ENCODE data around the gene F10.

DNA sequence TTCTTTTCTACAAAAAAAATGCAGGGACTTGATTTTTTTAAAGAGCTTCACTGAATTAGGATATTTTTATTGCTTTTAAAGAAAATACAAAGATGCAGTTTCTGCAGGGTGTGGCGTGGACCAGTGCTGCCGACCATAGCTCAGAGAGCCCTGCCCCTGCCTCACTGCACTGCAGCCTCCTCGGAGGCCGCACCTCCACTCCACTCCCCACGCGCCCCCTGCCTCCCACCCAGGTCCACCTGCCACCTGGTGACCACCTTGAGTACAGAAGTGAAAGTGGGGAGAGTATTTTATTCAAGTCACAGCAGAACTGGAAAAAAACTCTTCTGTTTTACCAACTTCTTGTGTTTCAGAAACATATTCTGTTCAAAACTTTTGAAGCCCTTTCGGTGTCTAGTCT lies 24.9 kb upstream of the F10 start:
- TF ChIP-seq, protein P1, sequence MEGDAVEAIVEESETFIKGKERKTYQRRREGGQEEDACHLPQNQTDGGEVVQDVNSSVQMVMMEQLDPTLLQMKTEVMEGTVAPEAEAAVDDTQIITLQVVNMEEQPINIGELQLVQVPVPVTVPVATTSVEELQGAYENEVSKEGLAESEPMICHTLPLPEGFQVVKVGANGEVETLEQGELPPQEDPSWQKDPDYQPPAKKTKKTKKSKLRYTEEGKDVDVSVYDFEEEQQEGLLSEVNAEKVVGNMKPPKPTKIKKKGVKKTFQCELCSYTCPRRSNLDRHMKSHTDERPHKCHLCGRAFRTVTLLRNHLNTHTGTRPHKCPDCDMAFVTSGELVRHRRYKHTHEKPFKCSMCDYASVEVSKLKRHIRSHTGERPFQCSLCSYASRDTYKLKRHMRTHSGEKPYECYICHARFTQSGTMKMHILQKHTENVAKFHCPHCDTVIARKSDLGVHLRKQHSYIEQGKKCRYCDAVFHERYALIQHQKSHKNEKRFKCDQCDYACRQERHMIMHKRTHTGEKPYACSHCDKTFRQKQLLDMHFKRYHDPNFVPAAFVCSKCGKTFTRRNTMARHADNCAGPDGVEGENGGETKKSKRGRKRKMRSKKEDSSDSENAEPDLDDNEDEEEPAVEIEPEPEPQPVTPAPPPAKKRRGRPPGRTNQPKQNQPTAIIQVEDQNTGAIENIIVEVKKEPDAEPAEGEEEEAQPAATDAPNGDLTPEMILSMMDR (IDR thresholded peaks at IDR 0.05; ENCODE audit: insufficient read depth, low read length, poor library complexity, severe bottlenecking), result no peak
- TF ChIP-seq EZH2phosphoT487 (conservative IDR thresholded peaks at IDR 0.05; ENCODE audit: low read length), result no peak
